Measurements from ENCODE around the gene IGF2.

Gene IGF2

DNA sequence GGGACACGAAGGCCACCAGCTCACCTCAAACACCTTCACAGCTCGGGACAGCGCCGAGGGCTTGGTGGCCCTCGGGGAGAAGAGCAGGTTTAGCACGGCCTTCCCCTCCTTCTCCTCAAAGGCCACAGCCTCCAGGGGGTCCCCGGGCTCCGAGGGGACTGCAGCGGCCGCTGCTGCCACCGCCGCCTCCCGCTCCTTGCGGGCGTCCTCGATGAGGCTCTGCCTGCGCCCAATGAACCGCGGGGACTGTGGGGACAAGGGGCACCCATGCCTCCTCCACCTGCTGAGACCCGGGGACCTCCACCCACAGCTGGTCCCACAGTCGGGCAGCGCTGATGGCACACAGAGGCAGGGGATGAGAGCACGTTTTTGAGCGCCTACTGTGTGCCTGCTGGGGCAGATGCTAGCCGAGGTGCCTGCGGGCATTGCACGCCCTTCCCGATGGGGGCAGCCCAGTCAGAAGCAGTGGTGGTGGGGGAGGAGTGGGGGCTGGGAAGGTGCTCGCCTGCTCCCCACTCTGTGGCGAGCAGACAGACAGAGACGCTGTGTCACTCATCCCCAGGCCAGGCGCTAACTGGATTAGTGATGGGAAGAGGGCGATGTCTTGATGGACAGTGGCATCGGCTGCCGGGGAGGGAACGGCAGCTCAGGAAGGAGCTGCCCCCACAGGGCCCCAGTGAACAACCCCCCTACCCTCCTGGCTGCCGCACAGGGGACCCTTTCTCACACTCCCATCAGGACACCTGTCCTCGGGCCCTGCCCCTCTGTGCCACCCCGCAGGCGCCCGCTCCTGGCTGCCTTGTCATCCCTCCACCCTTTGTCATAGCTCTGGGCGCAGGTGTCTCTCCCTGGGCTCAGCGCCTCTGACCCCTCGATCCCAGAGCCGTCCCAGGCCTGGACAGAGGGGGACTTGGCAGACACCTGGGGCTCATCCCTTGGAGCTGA, 30.7 kb upstream of the IGF2 start:
- DNase-seq (ENCODE audit: extremely low read depth in 1 of 2, low read depth in 1 of 2), result no peak

DNA sequence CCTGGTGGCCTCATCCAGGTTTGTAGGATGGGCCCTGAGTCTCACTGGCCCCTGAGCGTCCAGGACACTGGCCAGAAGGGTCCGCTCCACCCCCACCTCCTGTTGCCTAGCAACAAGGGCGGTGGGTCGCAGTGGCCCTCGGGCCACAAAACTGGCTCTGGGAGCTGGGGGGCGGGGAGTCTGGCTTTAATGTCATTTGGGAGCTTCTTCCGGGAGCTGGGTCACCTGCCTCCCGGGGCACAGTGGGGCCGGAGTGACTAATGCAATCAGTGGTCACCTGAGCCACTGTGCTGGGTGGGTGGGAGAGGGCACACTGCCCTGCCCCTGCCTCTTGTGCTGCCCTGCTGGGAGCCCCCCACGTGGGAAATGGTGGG, 29.8 kb upstream of the IGF2 start:
- no peak for DNase-seq (ENCODE audit: extremely low read depth in 1 of 2, low read depth in 1 of 2)

DNA sequence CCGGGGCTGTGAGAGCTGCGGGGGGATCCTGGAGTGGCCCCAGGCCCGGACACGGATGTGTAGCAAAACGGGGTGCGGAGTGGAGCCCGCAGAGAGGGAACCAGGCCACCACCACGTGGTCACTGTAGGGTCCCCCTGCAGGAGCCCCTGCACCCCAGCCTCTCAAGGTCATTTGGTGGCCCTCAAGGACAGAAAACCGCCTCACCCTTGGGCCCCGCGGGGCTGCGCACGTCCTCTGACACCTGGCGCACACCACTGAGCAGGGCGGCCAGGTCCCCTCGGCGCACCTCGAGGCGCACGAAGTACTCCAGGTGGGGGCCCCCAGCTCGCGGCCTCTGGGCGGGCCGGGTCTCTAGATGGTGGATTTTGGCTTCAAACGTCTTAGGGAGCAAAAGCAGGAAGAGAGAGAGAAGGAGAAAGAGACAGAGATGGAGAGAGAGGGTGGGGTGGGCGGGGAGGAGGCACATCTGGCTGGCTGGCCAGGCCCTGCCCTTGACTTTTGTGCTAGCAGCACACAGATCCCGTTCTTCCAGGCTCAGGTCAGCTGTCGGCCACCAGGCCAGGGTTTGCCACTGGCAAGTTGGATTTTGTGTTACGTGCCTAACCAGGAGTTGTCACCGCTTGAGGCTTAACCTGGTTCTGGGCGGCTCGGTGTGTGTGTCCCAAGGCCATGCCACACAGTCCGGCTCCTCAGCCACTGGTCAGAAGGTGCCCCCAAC, 29.3 kb upstream of the IGF2 start:
- no peak for DNase-seq (ENCODE audit: extremely low read depth in 1 of 2, low read depth in 1 of 2)

DNA sequence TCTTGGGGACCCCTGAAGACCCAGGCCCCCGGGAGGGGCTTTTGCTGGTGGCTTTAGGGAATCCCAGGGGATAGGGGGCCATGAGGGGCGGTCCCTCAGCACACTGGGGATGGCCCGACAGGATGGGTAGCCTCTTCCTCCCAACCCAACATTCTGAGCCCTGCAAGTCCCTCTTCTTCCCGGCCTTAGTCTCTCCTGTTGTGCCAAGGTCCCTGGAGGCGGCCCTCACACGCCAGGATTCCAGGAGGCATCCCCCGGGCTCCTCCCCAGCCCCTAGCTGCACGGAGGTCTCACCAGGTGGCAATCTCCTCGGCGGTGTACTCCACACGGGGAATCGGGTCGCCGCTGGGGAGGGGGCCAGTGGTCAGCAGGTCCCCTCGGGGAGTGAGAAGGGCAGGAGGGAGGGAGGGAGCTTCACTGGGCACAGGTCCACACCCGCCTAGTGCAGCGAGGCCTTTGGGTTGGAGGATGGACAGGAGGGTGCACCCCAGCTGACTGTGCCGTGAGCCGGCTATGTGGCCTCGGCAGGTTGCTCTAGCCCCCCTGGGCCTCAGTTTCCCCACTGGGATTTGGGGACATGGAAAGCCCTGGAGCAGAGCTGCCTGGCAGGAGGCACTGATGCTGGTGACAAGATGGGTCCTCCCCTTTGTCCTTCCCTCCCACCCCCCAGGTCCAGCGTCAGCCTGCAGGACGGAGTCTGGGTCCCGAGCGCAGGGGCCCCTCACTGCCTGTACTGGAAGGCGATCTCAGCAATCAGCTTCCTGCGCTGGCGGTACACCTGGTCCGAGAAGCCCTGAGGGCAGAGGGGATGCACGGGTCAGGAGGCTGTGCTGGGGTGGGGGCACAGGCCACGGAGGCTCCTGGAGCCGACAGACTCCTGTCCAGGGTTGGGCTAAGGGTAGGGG, 28.2 kb upstream of the IGF2 start:
- DNase-seq (ENCODE audit: extremely low read depth in 1 of 2, low read depth in 1 of 2), result no peak

DNA sequence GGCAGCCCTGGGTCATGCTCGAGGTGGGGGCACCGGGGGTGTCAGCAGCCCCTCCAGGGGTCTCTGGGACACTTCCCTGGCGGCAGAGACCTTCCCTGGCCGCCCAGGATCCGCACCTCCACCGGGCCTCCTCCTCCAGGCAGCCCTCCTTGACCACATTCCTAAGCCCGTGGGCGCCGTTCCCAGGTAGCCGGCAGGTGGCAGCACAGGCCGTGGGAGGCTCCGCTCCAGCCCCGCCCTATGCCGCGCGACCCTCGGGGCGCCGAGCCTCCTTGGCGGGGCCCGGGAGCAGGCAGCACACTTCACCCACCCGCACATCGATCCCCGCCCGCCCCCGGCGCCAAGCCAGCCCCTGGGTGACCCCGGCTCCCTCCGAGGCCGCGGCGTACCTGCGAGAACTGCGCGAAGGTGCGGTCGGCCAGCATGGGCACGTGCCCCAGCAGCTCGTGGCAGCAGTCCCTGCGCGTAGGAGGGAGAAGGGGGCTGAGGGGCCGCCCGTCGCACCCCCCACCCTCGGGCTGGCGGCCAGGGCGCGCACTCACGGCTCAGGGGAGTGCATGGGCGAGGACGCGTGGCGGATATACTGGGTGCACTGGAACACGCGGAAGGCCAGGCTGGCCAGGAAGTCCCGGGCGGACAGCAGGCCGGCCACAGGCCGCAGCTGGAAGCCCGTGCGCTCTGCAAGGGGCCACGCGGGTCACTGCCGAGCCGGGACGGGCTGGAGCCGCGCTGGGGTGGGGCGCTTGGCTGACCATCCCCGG, 27.1 kb upstream of the IGF2 start:
- DNase-seq (ENCODE audit: extremely low read depth in 1 of 2, low read depth in 1 of 2), result peak; percentile 18 to 20

DNA sequence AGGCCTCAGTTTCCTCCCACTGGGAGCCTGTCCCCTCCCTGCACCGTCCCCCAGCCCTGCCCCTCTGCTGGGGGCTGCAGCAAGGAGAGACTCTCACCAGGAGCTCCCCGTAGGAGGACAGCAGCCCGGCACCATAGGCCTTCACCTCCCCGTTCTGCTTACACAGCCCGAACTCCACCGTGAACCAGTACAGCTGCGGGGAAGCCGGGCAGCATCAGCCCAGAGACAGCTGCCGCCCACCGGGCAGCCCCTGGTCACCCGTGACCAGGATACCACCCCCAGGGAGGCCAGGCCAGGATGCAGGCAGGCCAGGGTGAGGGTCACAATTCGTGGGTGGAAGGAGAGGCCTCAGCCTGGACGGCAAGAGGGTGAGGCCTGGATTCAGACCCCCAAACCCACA, 26.4 kb upstream of the IGF2 start:
- no peak for DNase-seq (ENCODE audit: extremely low read depth in 1 of 2, low read depth in 1 of 2)

DNA sequence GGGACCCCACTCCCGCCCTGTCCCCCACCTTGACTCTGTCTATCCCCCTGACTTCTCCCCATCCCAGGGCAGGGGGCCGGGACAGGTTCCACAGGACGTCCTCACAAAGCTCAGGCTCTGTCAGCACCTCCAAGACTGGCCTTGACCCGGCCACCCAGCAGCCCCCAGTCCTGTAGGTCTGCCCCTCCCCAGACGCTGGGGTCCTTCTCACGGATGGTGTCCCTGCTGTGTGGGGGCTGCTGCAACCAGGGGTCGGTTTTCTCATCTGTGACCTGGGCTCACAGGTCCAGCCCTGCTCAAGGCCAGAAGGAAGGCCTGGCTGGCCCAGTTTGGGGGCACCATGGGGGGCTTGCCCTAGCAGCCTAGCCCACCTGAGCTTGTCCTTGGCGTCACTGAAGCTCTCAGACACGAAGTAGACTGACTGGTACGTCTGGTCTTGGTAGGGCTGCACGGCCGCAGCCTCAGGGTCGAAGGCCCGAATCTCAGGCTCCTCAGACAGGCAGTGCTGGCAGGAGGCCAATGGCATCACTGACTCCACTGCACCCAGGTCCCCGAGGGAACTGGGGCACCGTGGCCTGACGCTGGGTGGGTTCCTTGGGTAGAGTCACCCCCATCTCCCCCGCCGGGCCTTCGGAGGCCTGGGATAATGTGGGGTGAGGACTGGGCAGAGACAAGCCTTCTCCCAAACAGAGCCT, 25.8 kb upstream of the IGF2 start:
- no peak for DNase-seq (ENCODE audit: extremely low read depth in 1 of 2, low read depth in 1 of 2)

DNA sequence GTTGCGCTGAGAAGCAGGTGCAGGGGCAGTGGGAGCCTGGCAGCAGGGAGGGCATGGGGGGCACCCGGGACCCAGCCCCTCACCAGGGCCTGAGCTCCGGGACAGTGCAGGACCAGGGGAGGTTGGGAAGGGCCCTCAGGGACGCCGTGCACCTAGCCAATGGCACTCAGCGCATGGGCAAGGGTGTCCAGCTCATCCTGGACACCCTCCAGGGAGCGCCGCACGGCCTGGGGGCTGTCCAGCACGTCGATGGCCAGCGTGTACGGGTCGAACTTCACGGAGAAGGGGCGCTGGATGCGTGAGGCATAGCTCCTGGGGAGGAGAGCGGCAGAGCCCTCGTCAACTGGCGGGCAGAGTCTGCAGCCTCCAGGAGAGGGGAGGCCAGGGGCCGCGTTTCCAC, 24.9 kb upstream of the IGF2 start:
- no peak for DNase-seq (ENCODE audit: extremely low read depth in 1 of 2, low read depth in 1 of 2)

DNA sequence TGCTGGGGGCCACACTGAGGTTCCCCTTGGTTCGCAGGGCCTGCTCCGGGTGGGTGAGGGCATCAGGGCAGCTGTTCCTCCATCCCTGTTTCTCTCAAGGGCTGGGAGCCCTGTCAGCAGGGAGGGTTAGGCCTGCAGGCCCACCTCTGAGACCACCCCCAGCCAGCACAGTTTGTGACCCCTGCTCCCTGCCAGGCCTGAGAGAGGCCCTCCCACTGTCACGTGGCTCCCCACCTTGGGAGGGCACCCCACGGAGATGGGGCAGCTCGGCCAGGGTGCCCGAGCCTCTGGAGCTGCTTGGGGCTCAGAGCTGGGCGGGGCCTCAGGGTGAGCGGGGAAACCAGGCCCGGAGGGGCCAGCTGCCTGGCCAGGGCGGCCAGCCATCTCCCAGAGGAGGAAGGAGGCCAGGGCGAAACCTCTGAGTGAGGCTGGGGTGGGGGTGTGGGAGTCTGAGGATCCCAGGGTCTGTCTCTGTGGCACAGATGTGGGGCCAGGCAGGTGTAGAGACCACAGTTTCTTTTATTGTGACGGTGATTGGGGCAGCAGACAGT, 24.3 kb upstream of the IGF2 start:
- no peak for DNase-seq (ENCODE audit: extremely low read depth in 1 of 2, low read depth in 1 of 2)

DNA sequence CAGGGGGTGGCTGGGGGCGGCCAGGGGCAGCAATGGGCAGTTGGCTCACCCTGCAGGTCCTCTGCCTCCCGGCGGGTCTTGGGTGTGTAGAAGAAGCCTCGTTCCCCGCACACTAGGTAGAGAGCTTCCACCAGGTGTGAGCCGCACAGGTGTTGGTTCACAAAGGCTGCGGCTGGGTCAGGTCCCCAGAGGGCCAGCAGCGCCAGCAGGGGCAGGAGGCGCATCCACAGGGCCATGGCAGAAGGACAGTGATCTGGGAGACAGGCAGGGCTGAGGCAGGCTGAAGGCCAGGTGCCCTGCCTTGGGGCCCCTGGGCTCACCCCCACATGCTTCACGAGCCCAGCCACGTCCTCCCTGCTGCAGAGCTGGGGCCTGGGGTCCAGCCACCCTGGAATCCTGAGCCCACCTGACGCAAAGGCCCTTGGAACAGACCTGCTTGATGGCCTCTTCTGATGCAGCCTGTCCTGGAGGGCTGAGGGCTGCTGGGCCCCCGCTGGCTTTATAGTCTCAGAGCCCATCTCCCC, 21.6 kb upstream of the IGF2 start, which contains the start of gene INS:
Gene INS, minus strand, starts transcription at position 474 of the 524 bp plus-strand sequence. Its CDS starts 238 bp downstream, at position 236.
- no peak for DNase-seq (ENCODE audit: extremely low read depth in 1 of 2, low read depth in 1 of 2)

DNA sequence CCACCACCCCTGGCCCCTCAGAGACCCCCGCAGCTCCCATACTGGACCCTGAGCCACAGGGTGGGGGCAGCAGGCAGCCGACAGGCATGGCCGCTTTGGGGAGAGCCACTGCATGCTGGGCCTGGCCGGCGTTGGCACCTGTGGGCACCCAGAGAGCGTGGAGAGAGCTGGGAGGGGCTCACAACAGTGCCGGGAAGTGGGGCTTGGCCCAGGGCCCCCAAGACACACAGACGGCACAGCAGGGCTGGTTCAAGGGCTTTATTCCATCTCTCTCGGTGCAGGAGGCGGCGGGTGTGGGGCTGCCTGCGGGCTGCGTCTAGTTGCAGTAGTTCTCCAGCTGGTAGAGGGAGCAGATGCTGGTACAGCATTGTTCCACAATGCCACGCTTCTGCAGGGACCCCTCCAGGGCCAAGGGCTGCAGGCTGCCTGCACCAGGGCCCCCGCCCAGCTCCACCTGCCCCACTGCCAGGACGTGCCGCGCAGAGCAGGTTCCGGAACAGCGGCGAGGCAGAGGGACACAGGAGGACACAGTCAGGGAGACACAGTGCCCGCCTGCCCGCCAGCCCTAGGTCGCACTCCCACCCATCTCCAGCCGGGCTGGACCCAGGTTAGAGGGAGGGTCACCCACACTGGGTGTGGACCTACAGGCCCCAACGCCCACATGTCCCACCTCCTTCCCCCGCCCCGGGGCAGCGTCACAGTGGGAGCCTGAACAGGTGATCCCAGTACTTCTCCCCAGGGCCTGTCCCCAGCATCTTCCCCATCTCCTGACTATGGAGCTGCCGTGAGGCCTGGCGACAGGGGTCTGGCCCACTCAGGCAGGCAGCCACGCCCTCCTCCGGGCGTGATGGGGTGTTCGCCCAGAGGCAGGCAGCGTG, 20.6 kb upstream of the IGF2 start:
- DNase-seq (ENCODE audit: extremely low read depth in 1 of 2, low read depth in 1 of 2), result no peak

DNA sequence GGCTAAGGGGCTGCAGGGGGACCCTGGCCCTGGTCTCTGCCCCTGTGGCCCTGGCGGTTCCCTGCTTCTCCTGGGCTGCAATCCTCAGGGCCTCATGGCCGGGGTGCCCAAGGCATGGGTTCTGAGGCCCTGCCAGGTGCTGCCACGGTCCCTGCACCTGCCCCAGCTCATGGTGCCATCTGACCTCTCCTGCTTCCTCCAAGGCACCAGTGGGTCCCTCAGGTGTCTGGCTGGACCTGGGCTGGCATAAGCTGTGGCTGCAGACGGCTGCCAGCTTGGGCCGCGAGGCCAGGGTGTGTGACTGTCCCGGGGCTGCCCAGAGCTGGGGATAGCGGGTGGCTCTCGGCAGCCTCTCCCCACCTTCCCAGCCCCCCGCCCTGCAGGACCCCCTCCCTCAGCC, 19.8 kb upstream of the IGF2 start:
- no peak for DNase-seq (ENCODE audit: extremely low read depth in 1 of 2, low read depth in 1 of 2)

DNA sequence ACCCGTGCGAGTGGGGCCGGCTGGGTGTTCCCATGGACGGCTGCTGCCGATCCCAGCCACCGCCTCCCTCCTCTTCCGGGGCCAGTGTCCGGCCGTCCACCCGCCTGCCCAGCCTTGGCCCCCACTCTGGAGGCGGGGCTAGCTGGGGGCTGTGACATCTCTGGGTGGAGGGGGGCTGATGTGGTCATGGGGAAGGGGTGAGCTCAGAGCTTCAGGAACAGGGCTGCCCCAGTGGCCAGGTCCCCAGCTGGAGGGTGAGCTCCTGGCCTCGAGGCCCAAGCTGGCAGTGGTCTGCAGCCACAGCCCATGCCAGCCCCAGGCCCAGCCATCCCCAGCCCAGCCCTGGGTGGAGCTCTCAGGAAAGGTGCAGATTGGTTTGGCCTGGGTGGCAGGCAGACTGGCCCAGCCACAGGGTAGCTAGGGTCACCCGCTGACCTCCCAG, 19.1 kb upstream of the IGF2 start:
- DNase-seq (ENCODE audit: extremely low read depth in 1 of 2, low read depth in 1 of 2), result no peak

DNA sequence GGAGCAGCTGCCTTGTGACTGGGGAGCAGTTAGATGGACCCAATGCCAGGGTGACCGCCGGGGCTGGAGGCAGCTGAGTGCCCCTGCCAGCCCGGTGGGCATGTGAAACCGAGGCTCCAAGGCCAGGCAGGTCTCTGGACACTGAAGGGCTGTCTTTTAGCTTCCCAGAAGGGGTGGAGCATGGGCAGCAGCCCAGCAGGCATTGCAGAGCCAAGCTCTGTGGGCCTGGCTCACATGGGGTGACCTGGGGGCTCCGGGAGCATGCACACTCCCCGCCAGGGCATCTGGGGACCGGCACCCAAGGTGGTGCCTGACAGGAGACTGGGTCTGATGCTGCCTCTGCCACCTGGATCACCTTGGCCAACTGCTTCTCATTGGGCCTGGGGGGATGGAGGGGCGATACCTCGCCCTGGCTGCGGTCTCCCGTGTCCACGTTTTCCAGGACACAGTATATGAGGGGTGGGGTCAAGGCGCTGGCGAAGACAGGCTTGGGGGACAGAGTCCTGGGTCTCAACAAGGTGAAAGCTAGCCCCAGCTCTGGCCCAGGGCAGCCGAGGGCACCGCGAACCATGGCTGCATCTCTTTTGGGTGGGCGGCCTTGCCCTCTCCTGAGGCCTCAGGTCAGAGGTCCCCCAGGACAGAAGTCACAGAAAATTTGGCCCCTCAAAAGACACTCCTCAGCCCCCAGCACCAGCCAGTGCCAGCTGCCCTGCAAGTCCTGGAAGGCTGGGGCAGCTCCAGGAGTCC, 18.3 kb upstream of the IGF2 start:
- DNase-seq (ENCODE audit: extremely low read depth in 1 of 2, low read depth in 1 of 2), result no peak

DNA sequence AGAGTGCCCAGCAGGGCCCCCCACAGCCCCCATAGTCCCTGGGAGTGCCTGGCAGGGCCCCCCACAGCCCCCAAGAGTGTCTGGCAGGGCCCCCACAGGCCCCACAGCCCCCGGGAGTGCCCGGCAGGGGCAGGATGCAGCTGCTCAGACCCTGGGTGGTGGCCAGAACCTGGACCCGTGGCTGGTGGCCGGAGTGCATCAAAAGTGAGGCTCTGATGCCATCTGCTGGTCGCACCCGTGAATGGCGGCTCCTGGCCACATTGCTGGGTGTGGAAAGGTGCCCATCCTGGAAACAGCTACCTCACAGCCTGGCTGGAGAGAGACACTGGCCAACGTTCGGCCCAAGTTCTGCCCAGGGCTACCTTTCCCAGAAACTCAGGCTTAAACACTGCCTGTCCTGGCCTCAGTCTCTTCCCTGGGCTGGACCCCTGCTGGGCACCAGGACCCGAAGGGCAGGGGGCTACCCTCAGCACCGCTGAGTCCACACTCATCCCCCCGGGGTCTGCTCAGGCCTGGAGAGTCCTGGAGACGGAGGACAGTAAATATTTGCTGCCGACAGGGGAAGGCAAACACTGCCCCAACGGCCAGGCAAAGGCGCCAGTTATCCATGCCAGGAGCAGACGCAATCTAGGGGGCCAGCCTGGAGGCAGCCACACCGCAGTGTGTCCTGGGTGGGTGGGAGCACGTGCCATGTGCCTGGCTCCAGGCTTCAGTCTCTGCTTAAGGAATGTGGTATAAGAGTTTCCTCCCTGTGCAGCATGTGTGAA, 17.4 kb upstream of the IGF2 start:
- peak in 1 of 2 donors; percentile 25 for DNase-seq (ENCODE audit: extremely low read depth in 1 of 2, low read depth in 1 of 2)

DNA sequence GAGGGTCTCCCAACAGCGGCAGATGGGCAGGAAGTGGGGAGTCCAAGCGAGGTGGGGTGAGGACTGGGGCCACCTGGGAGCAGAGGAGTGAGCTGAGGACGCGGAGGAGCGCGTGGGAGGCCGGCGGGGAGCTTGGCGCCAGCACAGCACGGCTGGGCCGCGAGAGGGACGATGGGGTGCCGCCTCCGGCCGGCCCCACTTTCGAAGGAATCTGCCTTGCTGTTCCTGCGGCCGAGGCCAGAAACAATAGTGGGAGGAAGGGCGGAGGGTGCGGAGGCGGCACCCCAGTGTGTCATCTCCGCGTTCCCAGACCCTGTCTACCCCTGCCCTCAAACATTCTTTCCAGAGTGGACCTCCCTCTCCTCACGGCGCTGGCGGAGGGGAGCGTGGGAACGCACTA, 16.3 kb upstream of the IGF2 start:
- DNase-seq (ENCODE audit: extremely low read depth in 1 of 2, low read depth in 1 of 2), result no peak

DNA sequence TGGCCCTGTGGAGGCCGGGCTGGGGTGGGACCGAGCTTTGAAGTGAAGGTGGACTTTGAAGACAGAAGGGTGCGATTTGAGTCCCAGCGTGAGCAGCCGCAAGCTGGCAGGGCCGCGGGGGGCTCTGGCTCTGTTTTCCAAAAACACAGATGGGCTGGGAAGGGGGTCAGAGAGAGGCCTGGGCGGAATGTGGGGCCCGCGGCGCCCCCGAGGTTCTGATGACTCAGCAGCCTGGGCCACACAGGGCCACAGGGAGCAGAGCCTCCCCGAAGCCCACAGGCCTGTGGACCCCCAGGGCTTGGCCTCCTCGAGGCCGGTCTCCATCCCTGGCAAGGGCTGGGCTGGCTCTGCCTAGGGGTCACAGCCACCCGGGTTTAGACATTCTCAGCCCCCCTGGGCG, 15.7 kb upstream of the IGF2 start:
- DNase-seq (ENCODE audit: extremely low read depth in 1 of 2, low read depth in 1 of 2), result no peak

Measured in stimulated activated CD8-positive, alpha-beta memory T cell treated with anti-CD3 and anti-CD28 coated beads, Interleukin-7, amount 100 ng/mL, for 48 hours (primary cell).